HG03025 (cell line): ENCODE results near the gene FANCM.
A peak's percentile ranks its signal among the peaks of the same experiment; 100 is the strongest.

Source experiments
- ATAC-seq: cut with Tn5 transposase; IDR thresholded peaks from one replicate; pipeline ENCODE4 v1.9.1; 2021; ENCODE audit warnings: mild to moderate bottlenecking, moderate library complexity; ENCODE audit not compliant: unreplicated experiment, low FRiP score

Gene FANCM

GRCh38 chr14:45135659-45136395 lies at the start of gene FANCM:
Gene FANCM, plus strand, starts transcription at chr14:45135930. Its CDS starts 102 bp downstream, at chr14:45136032.
- ATAC-seq, result no peak

DNA sequence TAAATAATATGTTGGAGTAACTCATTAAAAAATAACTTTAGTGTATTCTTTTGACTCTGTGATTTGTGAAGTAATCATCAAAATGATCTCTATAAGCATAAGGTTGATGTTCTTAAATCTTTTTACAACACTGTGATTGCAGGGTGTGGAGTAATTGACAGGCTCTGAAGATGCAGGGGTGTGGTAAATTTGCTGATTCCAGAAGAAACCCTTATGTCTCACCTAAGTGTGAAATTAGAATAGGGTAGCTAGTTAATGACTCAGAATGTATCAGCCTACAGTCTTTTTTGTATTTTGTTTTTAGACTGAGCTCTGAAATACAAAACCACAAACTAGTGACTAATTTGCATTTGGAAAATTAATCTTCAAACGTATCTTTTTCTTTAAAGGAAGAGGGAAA lies 45.9 kb upstream of the FANCM start:
- no peak for ATAC-seq

DNA sequence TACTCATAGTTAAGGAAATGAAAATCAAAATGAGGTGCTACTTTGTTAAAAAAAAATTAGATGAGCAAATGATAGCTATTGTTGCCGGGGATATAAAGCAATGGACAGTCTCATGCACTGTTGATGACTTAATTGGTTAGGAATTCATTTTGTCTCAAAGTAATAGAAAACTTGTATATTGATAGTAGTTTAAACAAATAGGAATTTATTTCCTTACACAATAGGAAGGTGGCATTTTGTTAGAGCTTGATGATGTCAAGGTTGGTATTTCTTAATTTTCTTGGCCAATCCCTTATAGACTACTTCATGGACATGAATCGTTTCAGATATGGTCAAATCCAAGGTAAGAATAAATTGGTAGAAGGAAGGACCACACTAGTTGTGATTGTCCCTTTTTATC lies 44.0 kb upstream of the FANCM start:
- ATAC-seq, result no peak

GRCh38 chr14:45094275-45094674 lies 41.5 kb upstream of the FANCM start:
- no peak for ATAC-seq

GRCh38 chr14:45095143-45095542 lies 40.6 kb upstream of the FANCM start:
- ATAC-seq, result no peak

GRCh38 chr14:45096218-45096617 lies 39.5 kb upstream of the FANCM start:
- ATAC-seq, result no peak

- no peak for ATAC-seq
Measured at GRCh38 chr14:45103806-45104205, 31.9 kb upstream of the FANCM start.

DNA sequence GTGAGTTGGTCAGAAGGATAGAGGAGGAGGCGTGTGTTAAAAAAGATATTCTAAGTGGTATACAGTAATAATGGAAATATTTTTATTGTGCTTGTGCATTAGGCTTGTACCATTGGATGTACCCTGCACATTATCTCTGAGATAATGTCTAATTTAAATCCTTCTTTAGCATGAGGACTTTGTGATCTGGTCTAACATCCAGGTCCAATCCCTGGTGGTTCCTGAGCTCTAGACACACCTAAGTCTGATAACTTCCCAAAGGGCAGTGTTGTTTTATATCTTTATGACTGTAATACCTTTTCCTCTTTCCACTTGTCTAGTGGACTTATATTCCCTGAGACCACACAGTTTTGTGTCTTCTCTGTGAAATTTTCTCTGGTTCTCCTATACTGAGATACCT lies 31.2 kb upstream of the FANCM start:
- ATAC-seq, result no peak

- no peak for ATAC-seq
Measured at GRCh38 chr14:45112896-45113781, 22.6 kb upstream of the FANCM start.

GRCh38 chr14:45114327-45114726 lies 21.4 kb upstream of the FANCM start:
- ATAC-seq, result no peak

DNA sequence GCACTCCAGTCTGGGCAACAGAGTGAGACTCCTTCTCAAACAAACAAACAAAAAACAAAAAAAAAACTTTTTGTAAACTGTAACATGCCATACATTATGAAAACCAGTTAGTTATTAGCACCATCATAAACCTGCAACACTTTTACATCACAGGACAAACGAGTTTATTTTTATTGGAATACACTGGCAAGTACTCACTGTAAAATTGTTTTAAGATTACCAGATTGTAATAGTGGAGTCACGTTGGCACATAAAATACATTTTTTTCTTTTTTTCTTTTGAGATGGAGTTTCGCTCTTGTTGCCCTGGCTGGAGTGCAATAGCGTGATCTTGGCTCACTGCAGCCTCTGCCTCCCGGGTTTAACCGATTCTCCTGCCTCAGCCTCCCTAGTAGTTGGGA lies 17.1 kb upstream of the FANCM start:
- no peak for ATAC-seq

GRCh38 chr14:45120096-45120495 lies 15.6 kb upstream of the FANCM start:
- no peak for ATAC-seq

DNA sequence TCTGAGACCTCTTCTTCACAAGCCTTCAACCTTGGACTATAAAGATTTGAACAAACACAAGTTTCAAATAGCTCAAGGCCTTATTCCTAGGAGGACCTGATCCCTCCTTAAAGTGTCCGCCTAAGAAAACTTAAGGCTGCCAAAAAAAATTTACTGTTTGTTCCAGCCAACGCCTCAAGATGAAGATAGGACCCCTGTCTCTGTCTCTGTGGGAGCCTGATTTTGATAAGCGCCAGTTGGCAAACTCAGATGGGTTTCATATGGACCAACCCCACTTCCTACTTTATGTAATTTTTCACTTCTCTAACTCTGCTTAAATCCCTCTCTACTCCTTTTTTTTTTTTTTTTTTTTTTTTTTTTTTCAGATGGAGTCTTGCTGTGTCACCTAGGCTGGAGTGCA lies 12.5 kb upstream of the FANCM start:
- no peak for ATAC-seq

- ATAC-seq, result no peak
Measured at GRCh38 chr14:45125754-45126153, 10.0 kb upstream of the FANCM start.

DNA sequence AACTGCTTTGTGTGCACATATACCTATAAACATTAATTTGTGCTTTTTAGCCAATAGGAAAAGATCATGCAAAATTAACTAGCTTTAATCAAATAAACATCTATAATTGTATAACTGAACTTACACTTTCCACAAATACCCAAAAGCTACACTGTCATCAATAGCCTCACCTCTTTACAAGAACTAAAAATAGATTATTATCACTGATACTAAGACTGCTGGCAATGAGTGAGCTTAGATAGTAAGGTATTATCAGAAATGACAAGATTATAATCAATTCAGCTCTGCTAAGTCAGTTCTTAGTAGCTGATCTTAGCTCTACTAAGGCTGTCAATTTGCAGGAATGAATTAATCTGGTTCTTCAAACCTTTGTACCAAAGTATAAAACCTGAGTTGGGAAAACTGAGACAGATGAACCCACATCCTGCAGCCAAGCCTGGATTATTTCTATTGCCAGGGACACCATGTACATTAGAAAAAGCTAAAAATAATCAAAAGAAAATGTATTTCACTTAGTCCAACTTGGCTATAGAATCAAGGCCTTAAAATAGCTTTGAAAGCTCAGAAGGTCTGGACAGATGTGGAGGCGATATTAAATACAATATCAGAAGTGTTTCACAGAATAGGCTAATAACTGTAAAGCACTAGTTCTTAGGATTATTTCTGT lies 6.6 kb upstream of the FANCM start:
- no peak for ATAC-seq

- no peak for ATAC-seq
Measured at GRCh38 chr14:45133683-45134050, 2.1 kb upstream of the FANCM start.

DNA sequence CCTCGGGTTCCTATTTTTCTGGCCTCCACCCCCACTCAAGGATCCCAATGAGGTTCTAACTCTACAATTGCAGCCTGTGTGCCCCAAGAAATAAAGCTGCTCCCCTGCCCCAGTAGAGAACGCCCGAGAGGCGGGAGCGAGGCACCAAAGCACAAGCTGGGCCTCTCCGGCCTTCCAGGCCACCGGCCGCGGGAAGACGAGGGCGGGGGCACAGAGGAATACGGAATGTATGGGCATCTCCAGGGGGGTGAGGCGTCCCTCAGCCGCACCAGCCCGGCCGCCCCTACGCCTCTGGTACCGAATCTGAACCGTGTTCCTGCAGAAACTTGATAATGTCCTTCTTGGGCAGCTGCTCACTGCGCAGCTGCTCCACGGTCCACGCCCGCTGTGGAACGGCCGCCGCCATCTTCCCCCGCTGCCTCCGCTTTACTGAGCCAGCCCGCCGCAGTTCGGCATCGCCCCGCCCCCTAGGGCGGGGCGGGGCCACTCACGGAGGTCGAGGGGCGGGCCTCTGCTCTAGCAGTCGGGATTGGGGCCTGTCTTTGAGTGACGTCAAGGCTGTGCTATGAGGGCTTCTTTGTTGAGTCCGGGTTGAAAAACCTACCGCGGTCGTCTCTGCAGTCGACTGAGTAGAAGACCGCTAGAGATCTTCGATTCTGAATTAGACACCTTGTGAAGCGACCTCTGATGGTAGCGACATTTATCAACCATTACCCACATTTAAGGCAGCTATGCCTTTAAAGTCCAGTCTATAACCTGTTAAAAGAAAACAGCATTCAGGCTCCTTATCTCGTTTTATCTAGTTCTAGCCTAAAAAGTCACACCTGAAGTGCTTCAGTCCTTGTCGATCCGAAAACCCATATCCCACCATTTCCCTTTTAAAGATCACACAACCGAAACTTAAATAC lies 1.4 kb upstream of the FANCM start, which contains the start of gene FKBP3:
FKBP3 (minus strand) TSS at position 431 of the 908 bp plus-strand sequence; CDS start at position 406, 25 bp downstream.
- ATAC-seq, result peak; percentile 88

- ATAC-seq, result no peak
Measured at GRCh38 chr14:45135156-45135555, 574 bp upstream of the FANCM start.

- ATAC-seq, result no peak
Measured at GRCh38 chr14:45136399-45136798, 669 bp downstream of the FANCM start.

- ATAC-seq, result no peak
Measured at GRCh38 chr14:45140661-45141187, 5.0 kb downstream of the FANCM start.
